GM18858 (cell line): ENCODE measurements around the gene DUSP6.
"Not testable (repeated sequence)": the region's sequence is repeated elsewhere in the genome, so short reads cannot be mapped to it uniquely, and the experiment has no call there.

Experiments
- ATAC-seq: cut with Tn5 transposase; IDR thresholded peaks from one replicate; pipeline ENCODE4 v1.9.1; 2021; ENCODE audit not compliant: unreplicated experiment

Gene DUSP6

DNA sequence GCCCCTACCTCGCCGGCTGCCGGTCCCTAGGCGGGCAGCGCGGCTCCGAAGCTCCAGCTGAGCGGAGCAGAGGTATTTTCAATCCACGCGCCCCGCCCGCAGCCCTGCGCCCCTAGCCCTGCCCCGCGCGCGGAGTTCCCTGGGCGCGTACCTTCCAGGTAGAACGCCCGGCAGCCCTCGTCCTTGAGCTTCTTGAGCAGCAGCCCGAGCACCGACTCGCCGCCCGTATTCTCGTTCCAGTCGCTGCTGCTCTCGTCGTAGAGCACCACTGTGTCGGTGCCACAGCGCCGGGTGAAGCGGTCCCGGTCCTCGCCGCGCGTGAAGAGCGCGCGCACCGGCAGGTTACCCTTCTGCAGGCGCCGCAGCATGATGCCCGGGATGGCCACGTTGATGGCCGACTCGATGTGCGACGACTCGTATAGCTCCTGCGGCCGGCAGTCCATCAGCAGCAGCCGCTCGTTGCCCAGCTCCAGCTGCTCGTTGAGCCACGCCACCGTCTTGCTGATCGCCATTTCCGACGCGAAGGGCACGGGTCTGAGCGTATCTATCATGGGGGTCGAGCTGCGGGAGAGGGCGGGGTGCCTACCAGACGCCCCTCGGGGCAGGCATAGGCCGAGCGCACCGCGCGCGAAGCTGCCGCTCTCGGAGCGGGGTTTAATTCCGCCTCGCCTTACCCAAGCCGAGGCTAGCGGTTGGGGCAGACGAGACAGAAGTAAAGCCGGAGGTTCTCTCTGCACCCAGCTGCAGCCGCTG, 636 bp downstream of the DUSP6 start:
- ATAC-seq = no peak

DNA sequence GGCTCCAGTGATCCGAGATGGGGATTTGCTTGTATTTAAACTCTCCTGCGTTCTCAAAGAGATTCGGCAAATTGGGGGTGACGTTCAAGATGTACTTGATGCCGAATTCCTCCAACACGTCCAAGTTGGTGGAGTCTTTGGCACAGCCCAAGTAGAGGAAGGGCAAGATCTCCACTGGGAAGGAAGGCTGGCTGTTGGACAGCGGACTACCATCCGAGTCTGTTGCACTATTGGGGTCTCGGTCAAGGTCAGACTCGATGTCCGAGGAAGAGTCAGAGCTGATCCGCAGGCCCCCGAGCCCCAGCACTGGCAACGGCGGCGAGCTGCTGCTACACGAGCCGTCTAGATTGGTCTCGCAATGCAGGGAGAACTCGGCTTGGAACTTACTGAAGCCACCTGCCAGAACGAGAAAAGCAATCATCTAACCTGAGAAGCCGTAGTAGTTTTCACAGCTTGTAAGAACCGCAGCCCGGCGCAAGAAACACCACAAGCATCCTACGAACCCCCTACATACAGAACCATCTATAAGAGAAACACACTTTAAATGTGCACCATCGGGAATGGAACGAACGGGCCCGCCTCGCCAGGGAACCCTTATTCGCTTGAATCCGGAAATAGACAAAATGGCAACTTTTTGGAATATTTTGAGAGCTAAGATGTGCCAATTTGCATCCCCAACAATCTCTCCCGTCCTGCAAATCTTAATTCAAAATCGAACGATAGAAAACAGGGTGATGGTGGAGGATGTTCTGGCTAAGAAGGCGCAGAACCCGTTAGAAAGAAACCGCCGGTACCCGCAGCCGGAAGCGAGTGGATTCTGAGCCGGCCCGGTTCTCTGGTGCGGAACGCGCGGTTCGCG, 1.4 kb downstream of the DUSP6 start:
- ATAC-seq = no peak

DNA sequence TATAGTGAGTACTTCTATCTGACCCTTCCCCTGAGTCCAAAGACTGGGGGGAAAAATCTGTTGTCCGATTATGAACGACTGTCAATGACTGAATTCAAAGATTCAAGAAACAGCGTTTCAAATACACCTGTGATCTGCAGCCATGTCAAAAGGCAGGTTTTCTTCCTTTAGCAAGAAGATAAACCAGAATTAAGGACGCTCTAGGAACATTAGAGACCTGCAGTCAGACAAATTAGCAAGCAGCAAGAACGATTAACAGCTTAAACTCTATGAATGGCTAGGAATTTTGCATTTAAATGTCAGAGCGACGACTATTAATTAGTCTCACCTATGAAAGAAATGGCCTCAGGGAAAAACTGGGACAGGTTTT, 2.1 kb downstream of the DUSP6 start:
- no peak for ATAC-seq

DNA sequence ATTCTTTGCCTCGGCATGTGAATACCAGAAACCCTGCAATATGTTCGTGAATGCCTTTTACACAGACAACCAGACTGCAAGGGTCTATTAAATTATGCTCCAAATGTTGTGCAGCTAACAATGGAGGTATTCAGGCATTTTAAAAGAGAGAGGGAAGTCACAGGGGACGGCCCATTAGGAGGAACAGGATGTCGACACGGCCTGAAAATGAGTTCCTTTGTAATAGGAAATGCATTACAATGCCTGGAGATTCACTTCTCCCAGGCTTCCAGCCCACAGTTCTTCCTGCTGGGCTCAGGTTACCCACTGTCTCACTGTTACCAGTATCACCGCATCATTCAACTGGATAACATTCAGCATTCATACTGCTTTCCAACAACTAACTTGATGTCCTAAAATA, 2.5 kb downstream of the DUSP6 start:
- ATAC-seq = no peak

DNA sequence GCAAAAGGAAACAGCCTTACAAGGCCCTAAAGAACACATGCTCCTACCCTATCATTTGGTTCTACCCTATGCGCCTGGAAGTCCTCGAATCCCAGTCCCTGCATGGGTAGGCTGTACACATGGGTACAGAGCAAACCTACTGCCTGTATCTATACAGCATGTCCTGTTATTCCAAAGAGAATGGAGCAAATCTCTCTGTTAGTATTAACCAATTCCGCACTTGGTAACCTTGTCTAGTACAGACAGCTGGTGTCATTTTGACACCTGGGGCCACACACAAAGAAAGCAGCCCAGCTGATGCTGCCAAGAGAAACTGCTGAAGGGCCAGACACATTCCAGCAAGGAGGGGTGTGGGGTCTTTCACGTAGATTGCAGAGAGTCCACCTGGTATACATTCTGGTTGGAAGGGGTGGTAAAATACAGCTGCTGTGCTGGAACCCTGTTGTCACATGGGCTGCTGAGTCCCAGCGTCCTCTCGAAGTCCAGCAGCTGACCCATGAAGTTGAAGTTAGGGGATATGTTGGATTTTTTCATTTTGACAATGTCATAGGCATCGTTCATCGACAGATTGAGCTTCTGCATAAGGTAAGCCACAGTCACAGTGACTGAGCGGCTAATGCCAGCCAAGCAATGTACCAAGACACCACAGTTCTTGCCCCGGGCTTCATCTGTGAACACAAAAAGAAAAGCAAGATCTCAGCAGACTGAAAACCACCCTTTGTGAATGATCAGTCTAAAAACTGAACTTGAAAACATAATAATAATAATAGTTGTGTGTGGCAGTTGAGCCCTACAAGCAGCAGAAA, 3.2 kb downstream of the DUSP6 start:
- ATAC-seq = no peak

DNA sequence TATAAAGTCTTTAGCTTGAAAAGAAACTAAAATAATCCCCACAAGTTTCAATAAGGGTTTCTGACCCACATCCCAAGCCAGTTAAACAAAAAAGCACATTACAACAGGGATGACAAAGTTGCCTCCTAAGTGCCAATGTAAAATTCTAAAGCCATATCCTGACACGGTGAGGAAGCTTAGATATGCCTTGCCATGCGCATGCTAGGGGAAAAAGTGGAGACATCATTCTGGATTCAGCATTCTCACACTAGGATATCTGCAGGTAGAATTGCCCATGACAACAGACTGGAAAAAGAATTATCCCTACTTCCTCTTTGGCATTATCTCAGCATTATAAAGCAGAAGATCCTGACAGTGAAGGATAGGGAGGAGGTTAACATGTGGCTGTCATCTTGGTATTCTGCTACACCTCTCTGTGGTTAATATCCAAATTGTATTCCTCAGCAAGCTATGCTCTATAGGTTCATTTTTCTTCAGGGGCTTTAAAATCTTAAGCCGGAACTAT, 4.9 kb downstream of the DUSP6 start:
- no peak for ATAC-seq

DNA sequence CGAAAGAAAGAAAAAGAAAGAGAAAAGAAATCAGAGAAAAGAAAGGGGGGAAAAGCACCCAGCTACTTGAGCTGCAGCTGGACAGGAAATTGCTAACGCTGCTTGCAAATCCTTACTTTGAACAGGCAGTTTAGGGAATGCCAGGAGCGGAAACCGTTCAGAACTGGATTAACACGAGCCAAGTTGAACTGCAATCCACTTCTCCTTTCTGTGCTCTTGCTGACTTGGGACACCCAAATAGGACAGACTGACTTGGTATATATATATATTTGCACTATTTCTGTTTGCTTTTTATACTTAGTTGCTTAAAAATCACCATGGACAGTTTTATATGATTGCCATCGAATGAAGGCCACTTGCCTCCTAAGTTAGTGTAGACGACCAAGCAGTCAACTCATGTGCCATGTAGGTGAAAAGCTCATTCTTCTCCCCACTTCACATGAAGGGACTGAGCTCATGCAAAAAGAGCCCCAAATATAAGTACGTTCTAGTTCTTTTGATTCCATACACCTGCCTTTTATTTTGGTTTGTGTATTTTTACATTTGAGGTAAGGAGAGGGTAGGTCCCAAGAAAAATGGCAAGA, 5.5 kb downstream of the DUSP6 start:
- ATAC-seq = no peak

DNA sequence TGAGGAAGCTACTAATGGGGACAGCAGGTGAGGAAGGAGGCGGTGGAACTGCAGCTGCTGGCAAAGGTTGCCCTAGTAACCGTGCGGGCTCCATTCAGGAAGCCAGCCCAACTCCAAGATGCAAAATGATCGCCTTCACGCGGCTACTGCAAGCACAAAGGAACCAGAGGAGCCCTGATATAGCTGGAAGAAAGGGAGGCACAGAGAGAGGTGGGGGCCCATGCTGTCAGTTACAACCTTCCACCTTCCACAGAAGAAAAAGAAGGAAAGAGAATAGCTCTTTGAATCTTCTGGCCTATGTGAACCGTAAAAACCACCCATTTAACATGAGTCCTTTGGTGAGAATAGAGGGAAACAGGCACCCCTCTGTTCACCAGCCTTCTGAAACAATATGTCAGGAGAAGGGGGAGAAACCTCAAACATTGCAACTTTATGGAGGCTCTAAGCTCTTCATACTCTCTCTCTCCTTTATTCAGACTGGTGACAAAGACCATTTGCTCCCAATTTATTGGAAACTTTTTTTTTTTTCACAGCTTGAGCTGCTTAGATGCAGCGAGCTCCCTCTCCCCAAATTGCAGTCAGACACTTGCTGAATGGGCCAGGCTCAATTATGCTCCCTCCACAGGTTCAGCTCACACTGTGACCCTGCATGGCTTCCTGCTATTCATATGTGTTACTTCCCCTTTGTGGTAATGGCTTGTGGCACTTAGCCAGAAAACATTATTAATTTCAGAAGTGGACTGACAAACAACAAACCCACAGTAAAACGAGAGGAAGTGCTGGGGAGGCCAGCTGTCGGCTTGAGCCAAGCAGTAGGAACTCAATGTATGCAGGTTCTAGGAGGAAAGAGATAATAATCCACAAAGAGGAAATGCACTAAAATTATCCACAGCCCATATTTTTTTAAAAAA, 6.2 kb downstream of the DUSP6 start:
- ATAC-seq = peak; percentile 99

DNA sequence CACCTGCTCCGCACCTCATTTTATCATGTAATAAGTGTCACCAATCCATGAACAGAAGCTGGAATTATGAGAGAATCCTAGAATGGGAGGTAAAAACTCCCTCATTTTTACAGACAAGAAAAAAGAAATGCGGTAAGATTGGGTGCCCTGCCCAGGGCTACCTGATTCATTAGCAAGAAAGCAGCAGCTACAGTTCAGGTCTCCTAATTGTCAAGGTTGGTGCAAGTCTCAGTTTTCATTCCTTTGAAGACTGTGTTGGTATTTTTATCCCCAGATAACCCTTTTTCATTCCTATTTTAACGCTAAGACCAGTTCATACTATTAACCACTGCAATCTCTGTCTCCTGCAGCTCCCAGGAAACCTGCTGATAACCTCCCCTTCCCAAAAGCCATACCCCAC, 6.9 kb downstream of the DUSP6 start:
- ATAC-seq = no peak

DNA sequence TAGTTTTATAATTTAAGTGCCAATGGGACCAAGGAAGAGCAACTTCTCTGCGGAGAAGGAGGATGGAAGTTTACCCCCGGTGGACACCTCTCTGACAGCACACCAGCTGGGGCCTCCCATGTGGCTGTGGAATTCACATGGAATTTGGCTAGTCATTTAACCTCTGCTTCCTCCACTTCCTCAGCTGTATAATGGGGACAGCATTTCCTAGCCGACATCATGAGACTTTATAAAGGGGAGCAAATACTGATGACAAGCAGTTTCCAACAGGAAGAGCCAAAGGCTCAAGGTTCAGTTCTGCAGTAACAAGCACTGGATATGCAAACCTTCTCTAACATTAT, 7.5 kb downstream of the DUSP6 start:
- ATAC-seq = no peak

DNA sequence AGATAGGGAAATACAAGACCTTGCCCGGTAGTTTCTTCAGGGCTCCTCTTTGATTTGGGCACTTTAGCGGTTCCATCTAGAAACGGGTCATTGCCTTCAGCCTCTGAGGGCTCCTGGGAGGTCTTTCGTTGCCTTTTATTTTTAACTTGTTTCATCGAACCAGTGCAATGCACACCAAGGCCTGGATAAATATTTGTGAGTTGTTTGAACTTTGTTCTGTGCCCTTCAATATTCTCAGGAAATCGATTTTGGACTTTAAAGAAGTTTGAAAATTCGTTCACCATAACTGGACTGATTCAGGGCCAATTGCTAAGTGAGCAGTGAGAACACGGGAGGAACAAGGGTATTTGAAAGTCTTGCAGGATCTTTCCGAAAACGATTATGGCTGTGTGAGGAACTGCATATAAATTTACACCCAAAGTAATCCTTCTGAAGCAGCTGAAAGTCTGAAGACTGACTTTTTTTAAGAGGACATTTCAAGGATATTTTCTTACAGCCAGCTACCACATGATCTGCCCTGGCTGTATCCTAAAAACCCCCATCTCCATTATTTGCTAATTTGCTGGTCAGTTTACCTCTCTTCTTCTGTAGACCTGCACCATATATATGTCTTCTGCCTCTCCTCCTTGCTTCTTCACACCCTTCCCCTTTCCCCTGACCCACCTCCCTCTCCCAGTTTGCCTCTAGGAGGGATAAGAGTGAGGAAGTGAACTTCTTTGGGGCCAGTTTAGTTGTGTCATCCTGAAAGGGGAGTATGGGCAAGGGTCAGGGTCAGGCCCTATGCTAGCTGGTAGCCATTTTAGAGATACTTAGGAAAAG, 8.0 kb downstream of the DUSP6 start:
- ATAC-seq = no peak

DNA sequence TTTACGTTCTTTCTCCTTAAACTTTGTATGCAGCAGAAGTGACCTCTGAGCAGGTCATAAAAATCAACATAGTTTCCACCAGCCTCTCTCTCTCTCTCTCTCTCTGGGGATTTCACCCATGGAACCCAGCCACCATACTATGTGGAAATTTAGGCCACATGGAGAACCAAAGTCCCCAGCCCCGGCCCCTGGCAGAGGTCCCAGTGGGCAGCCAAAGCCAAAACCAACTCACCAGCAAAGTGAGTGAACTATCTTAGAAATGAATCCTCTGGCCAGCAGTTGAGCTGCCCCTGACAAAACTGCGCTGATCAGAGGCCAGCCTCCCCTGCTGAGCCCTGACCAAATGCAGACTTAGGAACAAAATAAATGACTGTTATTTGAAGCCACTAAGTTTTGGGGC, 9.2 kb downstream of the DUSP6 start:
- ATAC-seq = no peak

DNA sequence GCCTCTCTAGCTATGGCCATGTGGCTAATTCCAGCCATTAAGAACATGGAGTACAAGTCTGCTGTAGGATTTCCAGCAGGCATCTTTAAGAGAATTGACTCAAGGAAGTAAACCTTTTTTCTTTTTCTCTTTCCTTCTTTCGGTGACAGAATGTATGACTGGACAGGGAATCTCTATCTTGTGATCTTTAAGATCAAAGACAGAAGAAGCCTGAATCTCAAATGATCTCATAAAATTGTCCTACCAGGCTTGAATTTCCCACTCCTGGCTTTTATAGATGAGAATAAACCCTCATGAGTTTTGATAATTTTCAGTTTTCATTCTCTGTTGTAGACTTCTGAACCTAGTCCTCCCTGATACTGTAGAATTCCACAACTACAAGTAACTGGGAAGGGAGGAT, 11.4 kb downstream of the DUSP6 start:
- no peak for ATAC-seq

DNA sequence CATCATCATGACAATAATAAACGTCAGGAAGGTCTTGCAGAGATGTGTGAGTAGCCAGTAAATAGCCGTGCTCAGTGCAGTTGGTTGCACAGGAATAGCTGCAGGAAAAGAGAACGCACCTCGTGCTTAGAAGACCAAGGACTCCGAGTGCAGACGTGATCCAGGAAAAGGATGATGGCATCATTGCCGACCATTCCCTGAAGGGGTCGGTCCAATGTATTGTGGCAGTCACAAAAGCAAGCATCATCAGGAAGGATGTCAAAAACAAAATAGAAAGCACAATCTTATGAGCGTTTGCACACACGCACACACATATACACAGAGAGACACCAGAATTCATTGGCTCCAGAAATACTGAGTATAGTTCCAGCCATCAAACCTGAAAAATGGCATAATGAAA, 12.8 kb downstream of the DUSP6 start:
- no peak for ATAC-seq

DNA sequence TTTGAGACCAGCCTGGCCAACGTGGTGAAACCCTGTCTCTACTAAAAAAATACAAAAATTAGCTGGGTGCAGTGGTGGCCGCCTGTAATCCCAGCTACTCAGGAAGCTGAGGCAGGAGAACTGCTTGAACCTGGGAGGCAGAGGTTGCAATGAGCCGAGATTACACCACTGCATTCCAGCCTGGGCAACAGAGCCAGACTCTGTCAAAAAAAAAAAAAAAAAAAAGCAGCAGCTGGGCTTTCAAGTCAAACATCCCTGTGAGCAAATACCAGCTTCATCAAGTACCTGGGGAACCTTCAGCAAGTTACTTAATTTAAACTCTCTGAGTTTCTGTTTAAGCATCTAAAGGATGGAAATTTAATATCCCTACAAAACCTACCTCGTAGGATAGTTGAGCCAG, 15.2 kb downstream of the DUSP6 start:
- ATAC-seq = not testable (repeated sequence)

DNA sequence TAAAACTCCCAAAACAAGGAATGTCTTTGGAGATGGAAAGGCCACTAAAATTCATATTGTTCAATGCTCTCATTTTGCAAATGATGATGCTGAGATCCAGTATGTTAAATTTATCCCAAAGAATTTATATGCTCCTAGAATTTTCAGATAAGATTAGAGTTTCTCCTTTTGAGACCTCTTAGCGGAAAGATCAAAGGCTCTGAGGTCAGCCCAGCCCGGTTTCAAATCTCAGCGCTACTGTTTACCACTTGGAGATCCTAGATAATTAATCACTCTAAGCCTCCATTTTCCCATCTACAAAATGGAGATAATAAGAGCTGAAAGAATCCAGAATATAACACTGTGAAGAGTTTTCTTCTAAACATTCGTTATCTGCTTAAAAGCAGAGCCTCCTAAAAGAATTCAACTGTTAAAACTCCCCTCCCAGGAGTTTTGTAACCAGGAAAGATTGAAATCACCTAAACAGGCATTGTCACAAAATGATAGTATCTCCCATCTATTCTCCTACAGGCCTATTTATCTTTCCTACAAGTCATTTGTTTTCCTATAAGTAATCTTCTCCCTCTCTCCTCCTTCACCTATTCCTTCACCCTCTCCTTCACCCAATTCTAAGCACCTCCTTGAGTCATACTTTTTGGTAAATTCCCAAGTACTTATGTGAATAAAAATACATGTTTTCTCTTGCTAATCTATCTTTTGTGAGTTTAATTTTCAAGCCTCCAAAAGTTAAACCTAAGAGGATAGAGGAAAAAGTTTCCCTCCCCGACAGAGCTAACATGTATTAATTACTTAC, 16.7 kb downstream of the DUSP6 start:
- ATAC-seq = no peak

DNA sequence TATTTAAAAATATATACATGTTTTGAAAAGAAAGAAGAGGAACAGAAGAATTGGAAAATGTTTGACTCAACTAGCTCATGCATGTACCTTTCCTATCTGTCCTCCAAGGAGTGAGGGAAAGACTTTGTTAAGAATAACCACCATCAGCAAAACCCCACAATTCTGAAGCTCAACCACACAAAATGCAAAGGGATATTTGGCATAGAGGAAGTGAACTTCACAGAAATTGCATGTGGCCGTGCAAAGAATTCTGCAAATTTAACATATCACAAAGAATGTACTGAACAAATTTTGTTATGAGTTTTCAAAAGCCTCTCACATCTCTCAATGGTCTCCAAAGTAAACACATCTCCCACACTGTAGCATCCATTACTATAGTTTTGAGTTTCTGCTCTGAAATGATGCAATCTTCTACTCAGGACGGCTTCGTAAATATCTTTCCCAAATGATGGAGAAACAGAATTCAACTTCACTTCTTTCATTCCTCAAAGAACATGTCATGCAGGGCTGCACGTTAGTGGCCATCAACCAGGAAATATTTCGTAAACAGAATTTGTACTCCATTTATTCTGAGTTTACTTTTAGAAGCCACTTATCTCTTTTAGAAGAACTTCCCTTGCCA, 17.6 kb downstream of the DUSP6 start:
- no peak for ATAC-seq
